Measurements from ENCODE around the gene RNF145. TPM values are rescaled to one million over a fixed set of nuclear protein-coding genes. Genes with fewer than 3 reads are reported as not detected.

The RNF145 gene
- total RNA-seq, 4 donors from 2014 or later, result 6.7 to 20.8 (median 9.7) TPM

- intact Hi-C loops (cut with DNase I; ENCODE audit: low total_unique reads) (loop anchor here (2.0 to 5.0 kb wide), 3 partner anchors 50 to 160 kb away; partner anchors contain the start of genes RNF145 and UBLCP1), in situ Hi-C loops (cut with MboI; ENCODE audit: low sequenced_read_pairs in 4 of 4) (loop anchor here (5.0 to 25.0 kb wide), 6 partner anchors 97 to 830 kb away; partner anchors contain the start of gene UBLCP1 (in 3 of the 4))
- H3K9me3 ChIP-seq, result no peaks in the 10 kb centered on the region
- H3K36me3 ChIP-seq, result peaks cover 0 to 16% of the 10 kb centered on the region in 2 donors
- no peak overlapping the region for H3K27ac ChIP-seq
- no peaks in the 10 kb centered on the region for H3K27me3 ChIP-seq
- DNase-seq (no peak), ATAC-seq (no peak)
- no peaks in the 10 kb centered on the region for H3K4me1 ChIP-seq
- no peak for TF ChIP-seq POLR2A (IDR thresholded peaks at IDR 0.05)
- no peak for TF ChIP-seq CTCF (IDR thresholded peaks at IDR 0.05 in 4 of 5, conservative IDR thresholded peaks at IDR 0.05 in 1 of 5)
- H3K4me3 ChIP-seq, result no peak overlapping the region
Observed at GRCh38 chr5:159157552-159157951, 51.8 kb downstream of the RNF145 start.

- H3K27me3 ChIP-seq, result no peaks in the 10 kb centered on the region
- H3K27ac ChIP-seq, result no peak overlapping the region
- H3K9me3 ChIP-seq, result no peaks in the 10 kb centered on the region
- peaks cover 0 to 11% of the 10 kb centered on the region in 2 donors for H3K36me3 ChIP-seq
- ATAC-seq, result peak; percentile 77 to 93
- intact Hi-C loops (cut with DNase I; ENCODE audit: low total_unique reads) (loop anchor here (1.0 to 5.0 kb wide), 4 partner anchors 51 to 831 kb away; partner anchors contain the start of genes RNF145 and UBLCP1), in situ Hi-C loops (cut with MboI; ENCODE audit: low sequenced_read_pairs in 4 of 4) (loop anchor here (5.0 to 25.0 kb wide), 6 partner anchors 98 to 831 kb away; partner anchors contain the start of gene UBLCP1 (in 3 of the 4))
- H3K4me3 ChIP-seq, result no peak overlapping the region
- TF ChIP-seq CTCF (IDR thresholded peaks at IDR 0.05 in 4 of 5, conservative IDR thresholded peaks at IDR 0.05 in 1 of 5) (peak; percentile 66 to 86 (median 74)), POLR2A (IDR thresholded peaks at IDR 0.05) (no peak)
- H3K4me1 ChIP-seq, result no peaks in the 10 kb centered on the region
- DNase-seq, result peak in 1 of 2 donors; percentile 6
Observed at GRCh38 chr5:159156426-159157238, 52.7 kb downstream of the RNF145 start.

- no peaks in the 10 kb centered on the region for H3K9me3 ChIP-seq
- H3K4me3 ChIP-seq, result no peak overlapping the region
- H3K36me3 ChIP-seq, result peaks cover 0 to 6% of the 10 kb centered on the region in 2 donors
- H3K4me1 ChIP-seq, result no peaks in the 10 kb centered on the region
- intact Hi-C loops (cut with DNase I; ENCODE audit: low total_unique reads), result loop anchor here (1.0 to 5.0 kb wide), 4 partner anchors 51 to 831 kb away; partner anchors contain the start of genes RNF145 and UBLCP1
- no peak overlapping the region for H3K27ac ChIP-seq
- TF ChIP-seq CTCF (IDR thresholded peaks at IDR 0.05 in 4 of 5, conservative IDR thresholded peaks at IDR 0.05 in 1 of 5), result no peak
- no peak for TF ChIP-seq POLR2A (IDR thresholded peaks at IDR 0.05)
- DNase-seq (no peak), ATAC-seq (no peak)
- no peaks in the 10 kb centered on the region for H3K27me3 ChIP-seq
- in situ Hi-C loops (cut with MboI; ENCODE audit: low sequenced_read_pairs in 4 of 4), result loop anchor here (5.0 to 25.0 kb wide), 6 partner anchors 99 to 831 kb away; partner anchors contain the start of gene UBLCP1 (in 3 of the 4)
Observed at GRCh38 chr5:159155960-159156359, 53.4 kb downstream of the RNF145 start.

GRCh38 chr5:159152876-159153275, 56.5 kb downstream of the RNF145 start:
- H3K27ac ChIP-seq, result no peak overlapping the region
- no peaks in the 10 kb centered on the region for H3K36me3 ChIP-seq
- no peaks in the 10 kb centered on the region for H3K4me1 ChIP-seq
- H3K9me3 ChIP-seq, result no peaks in the 10 kb centered on the region
- TF ChIP-seq POLR2A (IDR thresholded peaks at IDR 0.05), result no peak
- TF ChIP-seq CTCF (IDR thresholded peaks at IDR 0.05 in 4 of 5, conservative IDR thresholded peaks at IDR 0.05 in 1 of 5), result no peak
- DNase-seq (no peak), ATAC-seq (no peak)
- no peaks in the 10 kb centered on the region for H3K27me3 ChIP-seq
- H3K4me3 ChIP-seq, result no peak overlapping the region
- intact Hi-C loops (cut with DNase I; ENCODE audit: low total_unique reads) (no loop called here), in situ Hi-C loops (cut with MboI; ENCODE audit: low sequenced_read_pairs in 4 of 4) (loop anchor here in 3 of 4 donors (10.0 to 25.0 kb wide), 5 partner anchors 102 to 834 kb away; partner anchors contain the start of gene UBLCP1 (in 2 of the 3))
